NCI-H446 treated with DMSO at 0.1 percent for 48 hours (cell line): ENCODE data around the gene STRBP.
A peak's percentile ranks its signal among the peaks of the same experiment; 100 is the strongest.
"Not testable (repeated sequence)": the region's sequence is repeated elsewhere in the genome, so short reads cannot be mapped to it uniquely, and the experiment has no call there.

Experiments used
- DNase-seq: peaks from one replicate; lab custom pipeline; 2025; lab: John Stamatoyannopoulos, UW

STRBP gene

GRCh38 chr9:123268465-123269259 lies at the start of gene STRBP:
Gene STRBP (minus strand): TSS chr9:123268586. CDS start chr9:123184134, 84,452 bp downstream.
- DNase-seq, result peak; percentile 45

GRCh38 chr9:123316053-123316718 lies 47.8 kb upstream of the STRBP start:
- DNase-seq, result no peak

- no peak for DNase-seq
These were observed 47.2 kb upstream of the STRBP start for GRCh38 chr9:123315635-123316034.

- no peak for DNase-seq
These were observed 46.2 kb upstream of the STRBP start for GRCh38 chr9:123314617-123315016.

GRCh38 chr9:123312306-123312877 lies 44.0 kb upstream of the STRBP start:
- DNase-seq, result no peak

- DNase-seq, result no peak
These were observed 42.9 kb upstream of the STRBP start for GRCh38 chr9:123311250-123311752.

- DNase-seq, result no peak
These were observed 42.3 kb upstream of the STRBP start for GRCh38 chr9:123310551-123311249.

- DNase-seq, result no peak
These were observed 41.2 kb upstream of the STRBP start for GRCh38 chr9:123309611-123310010.

- DNase-seq, result no peak
These were observed 37.5 kb upstream of the STRBP start for GRCh38 chr9:123305879-123306278.

- no peak for DNase-seq
These were observed 35.9 kb upstream of the STRBP start for GRCh38 chr9:123304340-123304691.

- DNase-seq, result no peak
These were observed 34.2 kb upstream of the STRBP start for GRCh38 chr9:123302348-123303214.

- DNase-seq, result not testable (repeated sequence)
These were observed 33.5 kb upstream of the STRBP start for GRCh38 chr9:123301936-123302335.

- DNase-seq, result no peak
These were observed 32.2 kb upstream of the STRBP start for GRCh38 chr9:123300554-123300953.

GRCh38 chr9:123299558-123300126 lies 31.3 kb upstream of the STRBP start:
- DNase-seq, result no peak

GRCh38 chr9:123296174-123296573 lies 27.8 kb upstream of the STRBP start:
- no peak for DNase-seq

GRCh38 chr9:123291736-123292135 lies 23.4 kb upstream of the STRBP start:
- DNase-seq, result no peak

- no peak for DNase-seq
These were observed 22.4 kb upstream of the STRBP start for GRCh38 chr9:123290764-123291163.

GRCh38 chr9:123287639-123288038 lies 19.3 kb upstream of the STRBP start:
- DNase-seq, result no peak

GRCh38 chr9:123286324-123286723 lies 17.9 kb upstream of the STRBP start:
- DNase-seq, result no peak

GRCh38 chr9:123284656-123285055 lies 16.3 kb upstream of the STRBP start:
- no peak for DNase-seq

GRCh38 chr9:123283455-123283854 lies 15.1 kb upstream of the STRBP start:
- no peak for DNase-seq
